Kidney epithelial cell (primary cell): Measurements from ENCODE around the gene PLXNC1. TPM values are rescaled to one million over a fixed set of nuclear protein-coding genes. Genes with fewer than 3 reads are reported as not detected.

ENCODE experiments used
- DNase-seq: peaks from one replicate; pipeline ENCODE4 v3.0.0-alpha.2; 2010; ENCODE audit warnings: low read depth
- H3K27me3 ChIP-seq: 2 replicates; pipeline ENCODE4 v1.6.0; 2011; ENCODE audit warnings: low read length; ENCODE audit not compliant: control insufficient read depth, insufficient read depth
- H3K36me3 ChIP-seq: 2 replicates; pipeline ENCODE4 v1.5.1; 2011; ENCODE audit warnings: low read length; ENCODE audit not compliant: control insufficient read depth, insufficient read depth
- H3K4me3 ChIP-seq: 2 replicates; pipeline ENCODE4 v1.5.1; 2011; ENCODE audit warnings: low read depth, mild to moderate bottlenecking, control low read depth, low read length
- total RNA-seq: library from RNA; depleted of rRNA; stranded (reverse); fragments of >200 nt; gene quantifications from 2 replicates; pipeline ENCODE4 v1.2.3, GENCODE V29; 2015
- TF ChIP-seq, protein P1 (sequence below): IDR thresholded peaks from 2 replicates; pipeline ENCODE4 v1.5.1; 2011; ENCODE audit warnings: mild to moderate bottlenecking, moderate library complexity, low read length, control low read depth, inconsistent platforms; ENCODE audit not compliant: insufficient read depth, poor library complexity, severe bottlenecking

Gene PLXNC1
- total RNA-seq, 1 donor from 2014 or later = 0.21 TPM

DNA sequence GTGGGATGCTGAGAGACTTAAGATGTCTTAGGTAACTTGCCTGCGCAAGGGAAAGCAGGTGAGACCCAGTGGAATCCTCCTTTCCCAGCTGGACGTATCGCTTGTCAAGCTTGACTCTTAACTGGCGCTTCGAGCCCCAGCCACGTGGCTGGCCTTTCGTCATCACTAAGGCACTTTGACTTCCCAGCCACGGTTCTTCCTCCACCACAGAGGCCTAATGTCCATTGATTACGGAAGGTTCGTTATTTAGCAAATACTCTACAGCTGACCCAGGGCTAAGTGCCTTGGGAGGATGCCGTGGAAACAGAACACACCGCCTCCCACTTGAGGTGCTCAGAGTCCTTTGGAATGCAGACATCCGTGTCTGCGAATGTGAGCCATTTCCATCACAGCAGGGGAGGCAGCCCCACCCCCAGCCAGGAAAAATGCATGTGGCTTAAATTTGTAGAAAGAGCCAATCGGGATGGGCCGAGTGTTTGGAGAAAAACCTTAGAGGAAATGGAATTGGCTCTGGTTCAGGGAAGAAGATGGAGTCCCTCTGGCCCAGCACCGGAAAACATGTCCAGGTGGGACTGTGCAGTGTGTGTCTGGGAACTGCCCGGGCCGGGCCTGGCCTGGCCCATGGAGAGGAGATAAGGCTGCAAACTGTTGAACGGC lies 115.7 kb downstream of the PLXNC1 start:
- no peaks in the 10 kb centered on the region for H3K27me3 ChIP-seq
- TF ChIP-seq, protein P1, sequence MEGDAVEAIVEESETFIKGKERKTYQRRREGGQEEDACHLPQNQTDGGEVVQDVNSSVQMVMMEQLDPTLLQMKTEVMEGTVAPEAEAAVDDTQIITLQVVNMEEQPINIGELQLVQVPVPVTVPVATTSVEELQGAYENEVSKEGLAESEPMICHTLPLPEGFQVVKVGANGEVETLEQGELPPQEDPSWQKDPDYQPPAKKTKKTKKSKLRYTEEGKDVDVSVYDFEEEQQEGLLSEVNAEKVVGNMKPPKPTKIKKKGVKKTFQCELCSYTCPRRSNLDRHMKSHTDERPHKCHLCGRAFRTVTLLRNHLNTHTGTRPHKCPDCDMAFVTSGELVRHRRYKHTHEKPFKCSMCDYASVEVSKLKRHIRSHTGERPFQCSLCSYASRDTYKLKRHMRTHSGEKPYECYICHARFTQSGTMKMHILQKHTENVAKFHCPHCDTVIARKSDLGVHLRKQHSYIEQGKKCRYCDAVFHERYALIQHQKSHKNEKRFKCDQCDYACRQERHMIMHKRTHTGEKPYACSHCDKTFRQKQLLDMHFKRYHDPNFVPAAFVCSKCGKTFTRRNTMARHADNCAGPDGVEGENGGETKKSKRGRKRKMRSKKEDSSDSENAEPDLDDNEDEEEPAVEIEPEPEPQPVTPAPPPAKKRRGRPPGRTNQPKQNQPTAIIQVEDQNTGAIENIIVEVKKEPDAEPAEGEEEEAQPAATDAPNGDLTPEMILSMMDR = no peak
- H3K36me3 ChIP-seq = no peaks in the 10 kb centered on the region
- DNase-seq = no peak
- H3K4me3 ChIP-seq = no peak overlapping the region

DNA sequence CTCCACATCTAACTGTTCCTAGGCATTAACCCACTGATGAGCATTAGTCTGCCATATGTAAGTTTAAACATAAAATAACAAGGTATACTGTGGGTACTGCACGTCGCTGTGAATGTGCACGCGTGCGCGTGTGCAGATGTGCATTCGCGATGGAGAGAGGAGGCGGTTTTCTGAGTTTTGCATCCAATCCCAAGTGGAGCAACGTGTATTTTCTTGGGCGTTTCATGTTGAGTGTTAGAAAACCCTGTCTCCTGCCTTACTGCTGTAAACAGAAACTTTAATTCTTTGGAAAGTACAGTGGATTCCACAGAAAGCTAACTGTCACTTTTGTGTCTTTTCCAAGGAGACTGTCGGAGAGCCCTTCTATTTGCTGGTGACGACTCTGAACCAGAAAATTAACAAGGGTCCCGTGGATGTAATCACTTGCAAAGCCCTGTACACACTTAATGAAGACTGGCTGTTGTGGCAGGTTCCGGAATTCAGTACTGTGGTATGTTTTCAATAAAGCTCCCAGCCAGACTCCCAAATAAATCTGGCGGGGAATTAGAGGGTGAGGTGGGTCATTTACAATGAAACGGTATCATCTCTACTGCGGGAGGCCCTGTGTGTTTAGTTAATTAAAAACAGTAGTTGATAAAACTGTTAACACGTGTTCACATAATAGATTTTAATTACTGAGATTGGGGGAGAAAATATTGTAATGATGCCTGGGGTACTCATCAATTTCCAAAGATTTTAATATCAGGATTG lies 116.5 kb downstream of the PLXNC1 start:
- Histone ChIP-seq H3K4me3 (no peak overlapping the region), H3K36me3 (no peaks in the 10 kb centered on the region), H3K27me3 (no peaks in the 10 kb centered on the region)
- no peak for DNase-seq
- TF ChIP-seq, protein P1 = no peak

DNA sequence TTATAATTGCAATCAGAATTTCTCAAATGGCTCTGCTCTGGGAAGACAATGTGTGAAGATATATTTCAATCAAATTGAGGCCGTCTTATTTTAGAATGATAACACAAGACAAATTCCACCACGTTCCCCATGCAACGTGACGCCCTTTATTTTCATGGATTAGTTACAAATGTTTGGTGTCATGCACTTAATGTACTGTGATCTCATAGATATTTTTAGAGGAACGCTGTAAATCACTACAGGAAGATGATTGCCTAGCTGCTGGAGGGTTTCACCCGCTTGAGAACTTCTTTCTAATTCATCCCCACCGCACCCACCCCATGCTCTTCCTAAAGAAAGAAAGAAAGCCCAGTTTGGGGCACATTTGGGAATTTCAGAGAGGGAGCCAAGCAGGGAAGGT lies 117.2 kb downstream of the PLXNC1 start:
- no peak for DNase-seq
- Histone ChIP-seq H3K27me3 (no peaks in the 10 kb centered on the region), H3K36me3 (no peaks in the 10 kb centered on the region), H3K4me3 (no peak overlapping the region)
- TF ChIP-seq, protein P1 = no peak

DNA sequence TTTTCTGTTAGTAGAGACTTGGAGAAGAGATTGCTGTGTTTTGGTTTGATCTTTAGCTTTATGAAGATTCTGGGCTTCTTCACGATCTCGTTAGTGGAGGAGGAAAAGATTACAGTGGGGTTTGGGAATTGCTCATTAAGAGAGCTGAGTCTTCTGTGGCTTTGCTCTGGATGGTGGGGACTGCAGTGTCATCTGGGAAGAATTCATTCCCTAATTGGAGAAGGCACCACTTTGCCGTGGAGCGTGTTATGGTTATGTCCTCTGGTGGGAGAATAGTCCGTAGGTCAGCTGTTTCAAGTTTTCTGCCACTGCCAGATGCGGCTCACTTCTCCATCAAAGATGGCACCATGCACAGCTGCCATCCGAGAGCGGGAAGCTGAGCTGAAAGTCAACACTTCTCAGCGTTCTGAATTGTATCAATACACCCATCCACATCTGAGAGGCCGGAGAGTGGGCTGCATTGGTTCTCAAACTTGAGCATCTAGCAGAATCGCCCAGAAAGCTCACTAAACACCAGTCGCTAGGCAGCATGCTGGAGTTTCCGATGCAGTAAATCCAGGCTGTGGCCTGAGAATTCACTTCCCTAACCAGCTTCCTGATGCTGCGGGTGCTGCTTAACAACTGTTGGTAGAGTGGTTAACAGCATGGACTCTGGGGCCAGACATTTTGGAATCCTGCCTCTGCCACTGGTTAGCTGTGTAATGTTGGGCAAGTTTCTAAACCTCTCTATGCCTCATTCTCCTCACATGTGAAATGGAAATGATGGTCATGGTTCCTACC lies 117.8 kb downstream of the PLXNC1 start:
- TF ChIP-seq, protein P1 = no peak
- no peak for DNase-seq
- H3K4me3 ChIP-seq = no peak overlapping the region
- H3K36me3 ChIP-seq = no peaks in the 10 kb centered on the region
- no peaks in the 10 kb centered on the region for H3K27me3 ChIP-seq

DNA sequence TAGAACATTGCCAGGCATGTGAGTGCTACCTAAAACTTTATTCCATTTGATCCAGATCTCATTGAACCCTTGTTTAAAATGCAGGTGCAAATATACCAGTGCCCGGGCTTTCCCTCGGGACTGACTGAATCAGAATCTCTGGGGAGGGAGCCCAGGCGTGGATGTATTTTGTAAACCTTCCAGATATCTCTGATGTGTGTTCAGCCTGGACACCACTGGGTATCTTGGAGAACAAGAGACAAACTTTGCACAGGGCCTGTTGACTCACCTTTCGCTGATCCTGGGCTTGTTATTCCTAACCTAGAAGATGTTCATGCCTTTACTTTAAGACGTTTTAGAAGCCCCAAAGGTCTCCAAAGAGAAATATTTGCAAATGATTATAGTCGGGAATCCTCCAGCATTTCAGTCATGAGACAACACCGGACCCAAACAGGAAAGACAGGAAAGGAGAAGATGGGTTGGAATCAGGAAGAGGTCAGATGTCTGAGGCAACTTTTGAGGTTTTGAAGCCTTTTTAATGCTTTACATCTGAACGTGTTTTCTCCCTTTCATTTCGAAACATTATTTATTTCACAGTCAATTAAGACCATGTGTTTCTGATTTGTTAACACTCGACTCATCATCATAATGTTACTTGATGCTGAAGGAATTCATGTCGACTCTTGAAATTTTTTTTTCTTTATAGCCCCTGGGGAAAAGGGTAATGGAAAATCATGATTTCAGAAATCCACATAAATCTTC lies 118.6 kb downstream of the PLXNC1 start:
- no peak overlapping the region for H3K4me3 ChIP-seq
- TF ChIP-seq, protein P1 = no peak
- H3K36me3 ChIP-seq = no peaks in the 10 kb centered on the region
- H3K27me3 ChIP-seq = no peaks in the 10 kb centered on the region
- DNase-seq = no peak
